ENCODE measurements around the gene CYP4A11.
"Not testable (repeated sequence)": the region's sequence is repeated elsewhere in the genome, so short reads cannot be mapped to it uniquely, and the experiment has no call there.

The CYP4A11 gene, protein sequence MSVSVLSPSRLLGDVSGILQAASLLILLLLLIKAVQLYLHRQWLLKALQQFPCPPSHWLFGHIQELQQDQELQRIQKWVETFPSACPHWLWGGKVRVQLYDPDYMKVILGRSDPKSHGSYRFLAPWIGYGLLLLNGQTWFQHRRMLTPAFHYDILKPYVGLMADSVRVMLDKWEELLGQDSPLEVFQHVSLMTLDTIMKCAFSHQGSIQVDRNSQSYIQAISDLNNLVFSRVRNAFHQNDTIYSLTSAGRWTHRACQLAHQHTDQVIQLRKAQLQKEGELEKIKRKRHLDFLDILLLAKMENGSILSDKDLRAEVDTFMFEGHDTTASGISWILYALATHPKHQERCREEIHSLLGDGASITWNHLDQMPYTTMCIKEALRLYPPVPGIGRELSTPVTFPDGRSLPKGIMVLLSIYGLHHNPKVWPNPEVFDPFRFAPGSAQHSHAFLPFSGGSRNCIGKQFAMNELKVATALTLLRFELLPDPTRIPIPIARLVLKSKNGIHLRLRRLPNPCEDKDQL

DNA sequence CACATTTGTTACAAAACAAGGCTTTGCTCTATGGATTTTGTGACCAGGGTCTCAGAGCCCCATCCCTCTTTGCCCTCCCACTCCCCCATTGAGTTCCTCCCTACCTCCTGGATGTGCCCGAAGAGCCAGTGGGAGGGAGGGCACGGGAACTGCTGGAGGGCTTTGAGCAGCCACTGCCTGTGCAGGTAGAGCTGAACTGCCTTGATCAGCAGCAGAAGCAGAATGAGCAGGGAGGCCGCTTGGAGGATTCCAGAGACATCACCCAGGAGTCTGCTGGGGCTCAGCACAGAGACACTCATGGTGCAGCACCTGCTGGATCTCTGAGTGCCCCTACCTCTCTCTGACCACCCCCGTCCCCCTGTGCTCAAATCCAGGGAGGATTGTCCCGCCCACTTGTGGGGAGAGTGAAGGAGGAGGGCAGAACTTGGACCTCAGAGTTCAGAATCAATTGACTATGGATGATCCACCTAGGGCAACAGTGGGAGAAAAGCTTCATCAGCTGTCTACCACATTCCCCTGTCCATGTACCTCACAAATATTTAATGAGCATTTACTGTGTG is at the start of gene CYP4A11:
Gene CYP4A11, minus strand, starts transcription at position 342 of the 560 bp plus-strand sequence. Its CDS starts 43 bp downstream, at position 299.
- DNase-seq = no peak

DNA sequence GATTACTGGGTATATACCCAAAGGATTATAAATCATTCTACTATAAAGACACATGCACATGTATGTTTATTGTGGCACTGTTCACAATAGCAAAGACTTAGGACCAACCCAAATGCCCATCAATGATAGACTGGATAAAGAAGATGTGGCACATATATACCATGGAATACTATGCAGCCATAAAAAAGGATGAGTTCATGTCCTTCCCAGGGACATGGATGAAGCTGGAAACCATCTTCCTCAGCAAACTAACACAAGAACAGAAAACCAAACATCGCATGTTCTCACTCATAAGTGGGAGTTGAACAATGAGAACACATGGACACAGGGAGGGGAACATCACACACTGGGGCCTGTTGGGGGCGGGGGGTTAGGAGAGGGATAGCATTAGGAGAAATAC is 49.3 kb upstream of the CYP4A11 start:
- not testable (repeated sequence) for DNase-seq

DNA sequence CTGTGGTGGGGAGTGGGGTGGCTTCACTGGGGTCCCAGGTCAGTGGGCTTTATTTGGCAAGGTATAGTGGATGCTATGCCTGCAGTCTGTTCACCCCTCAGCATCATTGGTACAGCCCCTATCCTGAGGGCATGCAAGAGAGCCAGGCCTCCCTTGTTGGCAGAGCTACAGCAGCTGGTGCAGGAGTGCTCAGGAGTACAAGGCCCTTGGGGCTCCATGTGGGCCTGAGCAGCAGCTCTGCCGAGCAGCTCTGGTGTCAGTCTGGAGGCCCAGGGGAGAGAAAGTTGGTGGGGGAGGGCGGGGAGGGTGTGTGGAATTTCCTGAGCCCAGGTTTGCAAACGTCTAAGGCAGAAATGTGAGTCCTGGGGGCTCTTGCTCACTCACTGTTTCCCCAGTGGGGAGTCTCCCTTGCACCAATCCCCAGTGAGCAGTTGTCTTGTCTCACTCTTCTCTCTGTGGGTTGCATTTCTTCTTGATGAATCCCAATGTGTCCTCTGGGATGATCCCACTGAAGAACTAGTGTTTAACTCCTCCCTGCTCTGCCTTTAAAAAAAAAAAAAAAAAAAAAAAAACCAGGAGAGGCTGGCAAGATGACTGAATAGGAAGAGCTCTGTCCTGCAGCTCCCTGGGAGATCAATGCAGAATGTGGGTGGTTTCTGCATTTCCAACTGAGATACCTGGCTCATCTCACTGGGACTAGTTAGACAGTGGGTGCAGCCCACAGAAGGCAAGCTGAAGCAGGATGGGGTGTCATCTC is 42.7 kb upstream of the CYP4A11 start:
- DNase-seq = no peak

DNA sequence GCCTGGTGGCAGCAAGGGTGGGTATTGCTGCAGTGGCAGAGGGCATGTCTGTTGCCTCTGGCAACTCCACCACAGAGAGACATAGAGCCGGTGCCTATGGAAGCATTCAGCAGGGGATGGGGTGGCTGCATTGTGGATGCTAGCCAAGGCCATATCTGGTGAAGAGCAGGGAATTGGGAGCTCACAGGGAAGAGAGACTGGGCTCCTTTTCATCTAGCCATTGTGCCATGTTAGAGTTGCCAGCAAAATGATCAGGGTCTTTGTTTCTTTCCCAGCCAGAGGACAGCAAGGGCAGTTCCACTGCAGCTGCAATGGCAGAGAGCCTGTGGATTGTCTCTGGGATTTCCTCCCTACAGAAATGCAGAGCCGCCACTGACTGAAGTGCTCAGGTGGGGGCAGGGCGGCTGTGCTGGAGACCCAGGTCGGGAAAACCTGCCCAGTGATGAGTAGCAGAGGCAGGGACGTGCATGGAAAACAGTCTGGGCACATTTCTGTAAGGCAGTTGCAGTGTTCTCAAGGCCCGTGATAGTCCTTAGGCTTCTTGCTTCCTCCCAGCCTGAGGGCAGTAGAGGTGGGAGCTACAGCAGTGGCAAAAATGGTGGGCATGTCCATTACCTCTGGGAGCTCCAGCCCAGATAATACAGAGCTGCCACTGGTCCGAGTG is 42.0 kb upstream of the CYP4A11 start:
- no peak for DNase-seq

DNA sequence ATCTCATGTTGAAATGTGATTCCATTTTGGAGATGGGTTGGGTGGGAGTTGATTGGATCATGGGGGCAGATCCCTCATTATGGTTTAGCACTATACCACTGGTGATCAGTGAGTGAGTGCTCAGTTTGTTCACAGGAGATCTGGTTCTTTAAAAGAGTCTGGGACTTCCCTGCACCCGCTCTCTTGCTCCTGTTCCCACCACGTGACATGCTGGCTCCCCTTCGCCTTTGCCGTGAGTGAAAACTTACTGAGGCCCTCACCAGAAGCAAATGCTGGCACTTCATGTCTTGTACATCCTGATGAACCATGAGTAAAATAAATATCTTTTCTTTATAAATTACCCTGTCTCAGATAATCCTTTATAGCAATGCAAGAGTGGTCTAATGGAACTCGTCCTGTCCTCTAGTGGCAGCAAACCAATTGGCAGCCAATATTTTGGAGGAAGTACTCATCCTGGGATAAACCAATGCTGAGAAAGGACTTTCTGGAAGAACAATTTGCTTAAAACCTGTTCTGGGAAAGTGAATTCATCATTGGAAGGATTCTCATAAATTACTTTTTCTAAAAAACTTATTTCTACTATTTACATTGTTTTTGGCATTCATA is 27.8 kb upstream of the CYP4A11 start:
- no peak for DNase-seq

DNA sequence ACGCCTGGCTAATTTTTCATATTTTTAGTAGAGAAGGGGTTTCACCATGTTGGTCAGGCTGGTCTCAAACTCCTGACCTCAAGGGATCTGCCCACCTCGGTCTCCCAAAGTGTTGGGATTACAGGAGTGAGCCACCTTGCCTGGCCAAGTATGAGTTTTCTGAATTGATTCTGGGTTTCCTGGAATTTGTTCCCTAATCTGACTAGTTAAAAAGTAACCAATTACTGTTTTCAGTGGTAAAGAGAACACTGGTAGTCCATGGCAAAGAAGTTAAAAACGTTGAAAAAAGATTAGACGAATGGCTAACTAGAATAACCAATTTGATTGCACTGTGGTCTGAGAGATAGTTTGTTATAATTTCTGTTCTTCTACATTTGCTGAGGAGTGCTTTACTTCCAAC is 21.0 kb upstream of the CYP4A11 start:
- not testable (repeated sequence) for DNase-seq

DNA sequence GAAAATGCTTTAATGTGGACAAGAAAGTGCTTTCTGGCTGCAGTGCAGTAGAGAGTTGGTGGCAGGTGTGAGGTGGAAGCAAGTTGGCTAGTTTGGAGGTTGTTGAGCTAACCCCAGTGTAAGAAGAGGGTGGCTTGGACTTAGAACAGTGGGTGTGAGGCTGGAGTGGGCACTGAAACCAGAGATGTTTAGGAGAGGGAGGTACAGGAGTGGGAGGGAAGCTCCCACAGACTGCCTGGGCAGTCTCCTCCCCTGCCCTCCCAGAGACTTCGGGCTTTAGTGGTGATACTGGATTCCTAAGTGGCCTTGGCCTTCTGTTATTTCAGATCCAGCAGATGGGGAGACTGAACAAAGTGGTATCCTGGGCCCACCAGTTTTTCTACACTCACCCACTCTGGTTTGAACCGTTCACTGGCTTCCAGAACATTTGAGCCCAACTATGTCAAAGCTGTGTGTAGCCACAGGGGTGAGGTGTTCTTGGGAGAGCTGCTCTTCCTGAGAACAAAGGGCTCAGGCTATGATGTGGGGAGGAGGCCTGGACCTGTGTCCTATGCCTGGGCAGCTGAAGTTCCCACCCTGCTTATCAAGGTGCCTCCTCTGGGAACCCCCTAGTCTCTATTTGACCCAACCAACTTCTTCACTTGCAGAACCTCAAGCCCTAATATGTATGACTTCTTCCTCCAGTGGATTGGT is 19.9 kb upstream of the CYP4A11 start:
- DNase-seq = no peak

- DNase-seq = no peak
These were observed 19.0 kb upstream of the CYP4A11 start for GRCh38 chr1:46960250-46960649.

- not testable (repeated sequence) for DNase-seq
These were observed 13.8 kb upstream of the CYP4A11 start for GRCh38 chr1:46955116-46955515.

DNA sequence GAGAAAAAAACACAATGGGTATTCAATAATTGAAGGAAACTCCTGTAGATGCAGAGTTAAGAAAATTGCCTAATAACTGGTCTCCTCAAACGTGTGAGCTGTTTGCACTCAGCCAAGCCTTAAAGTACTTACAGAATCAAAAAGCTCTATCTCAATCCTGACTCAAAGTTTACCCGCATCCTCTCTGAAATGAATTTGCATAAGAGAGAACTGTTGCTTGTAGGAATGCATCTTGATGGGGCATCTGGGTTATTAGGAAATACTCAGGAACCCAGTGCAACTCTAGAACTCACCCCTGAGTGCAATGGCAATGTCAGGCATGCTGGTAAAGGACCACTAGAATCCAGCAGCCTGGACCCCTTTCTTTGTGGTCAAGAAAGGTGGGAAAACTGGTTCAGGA is 12.6 kb upstream of the CYP4A11 start:
- not testable (repeated sequence) for DNase-seq

DNA sequence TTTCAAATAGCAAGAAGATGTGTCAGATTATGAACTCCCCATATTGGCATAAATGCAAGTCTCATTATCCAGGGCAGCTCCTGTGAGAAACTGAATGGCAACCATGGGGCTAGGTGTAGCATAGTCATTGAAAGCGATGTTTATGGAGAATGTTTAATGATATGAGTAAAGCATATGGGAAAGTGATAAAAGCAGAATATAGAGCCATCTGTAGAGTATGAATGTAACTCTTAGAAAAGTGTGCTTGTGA is 8.1 kb upstream of the CYP4A11 start:
- not testable (repeated sequence) for DNase-seq

DNA sequence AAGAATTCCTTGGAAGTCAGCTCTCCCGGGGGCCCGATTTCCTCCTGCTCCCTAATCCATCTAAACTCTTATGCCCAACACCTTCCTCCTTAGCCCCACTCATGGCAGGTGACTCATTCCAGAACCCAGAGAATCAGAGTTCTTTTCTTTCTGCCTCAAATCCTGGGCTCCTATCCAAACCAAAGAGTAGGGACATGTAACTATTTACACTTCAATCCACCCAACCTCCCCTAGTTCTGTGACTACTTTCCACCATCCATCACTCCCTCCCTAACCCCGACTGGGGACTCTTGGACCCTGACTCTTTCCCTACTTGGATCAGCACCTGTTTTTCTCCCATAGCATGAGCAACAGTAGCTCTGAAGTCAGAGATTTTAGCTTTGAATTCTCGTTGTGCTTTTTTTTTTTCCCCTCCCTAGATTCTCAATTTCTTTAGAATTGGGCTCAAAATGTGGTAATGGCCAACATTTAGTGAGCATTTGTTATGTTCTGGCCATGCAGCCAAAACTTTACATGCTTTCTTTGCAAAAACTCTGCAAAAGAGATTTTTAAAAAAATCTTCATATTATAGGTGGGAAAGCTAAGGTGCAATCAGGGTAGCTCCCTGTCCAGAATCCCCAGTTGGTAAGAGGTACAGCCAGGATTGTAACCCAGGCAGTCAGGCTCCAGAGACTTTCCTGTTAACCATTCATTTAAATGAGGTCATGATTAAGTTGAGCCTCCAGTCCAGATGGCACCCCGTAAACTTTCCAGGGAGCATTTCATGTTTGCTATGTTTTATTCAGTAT is 7.5 kb upstream of the CYP4A11 start:
- no peak for DNase-seq

GRCh38 chr1:46947706-46948105 is 6.4 kb upstream of the CYP4A11 start:
- not testable (repeated sequence) for DNase-seq

GRCh38 chr1:46942086-46942485 is 810 bp upstream of the CYP4A11 start:
- DNase-seq = no peak

GRCh38 chr1:46940307-46940706 is 969 bp downstream of the CYP4A11 start:
- no peak for DNase-seq

DNA sequence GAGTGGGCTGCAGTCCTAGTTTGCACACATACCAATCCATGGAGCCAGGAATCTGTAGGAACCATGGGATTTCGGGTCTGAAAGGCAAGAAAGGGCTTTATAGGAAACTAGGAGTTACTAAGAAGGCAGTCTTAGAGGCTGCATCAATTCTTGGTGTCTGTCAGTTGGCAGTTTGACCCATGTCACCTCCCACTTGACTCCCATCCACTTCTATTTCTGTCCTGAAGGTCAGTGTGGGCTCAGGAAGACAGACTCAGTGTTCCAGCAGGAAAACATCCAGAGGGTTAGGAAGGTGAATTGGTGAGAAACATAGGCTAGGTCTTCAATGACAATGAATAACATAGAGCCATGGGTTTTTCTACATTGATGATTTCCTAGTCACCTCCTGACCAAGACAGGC is 4.0 kb downstream of the CYP4A11 start:
- DNase-seq = no peak

DNA sequence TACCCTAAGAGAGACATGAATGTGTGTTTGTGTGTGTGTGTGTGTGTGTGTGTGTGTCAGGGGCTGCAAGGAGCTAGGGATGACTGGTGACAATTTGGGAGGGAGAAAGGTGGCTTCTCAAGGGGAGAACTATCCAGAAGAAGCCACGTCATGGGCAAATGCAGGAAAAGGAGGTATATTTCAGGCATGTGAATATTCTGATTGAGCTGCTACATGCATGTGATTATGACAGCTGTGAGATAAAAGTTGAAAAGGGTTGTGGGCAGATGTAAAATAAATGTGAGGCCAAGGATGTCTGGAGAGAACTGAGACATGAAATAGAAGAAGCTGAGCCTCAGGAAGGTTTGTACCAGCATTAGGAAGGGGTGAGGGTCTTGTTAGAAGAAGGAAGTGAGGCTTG is 4.5 kb downstream of the CYP4A11 start:
- no peak for DNase-seq

DNA sequence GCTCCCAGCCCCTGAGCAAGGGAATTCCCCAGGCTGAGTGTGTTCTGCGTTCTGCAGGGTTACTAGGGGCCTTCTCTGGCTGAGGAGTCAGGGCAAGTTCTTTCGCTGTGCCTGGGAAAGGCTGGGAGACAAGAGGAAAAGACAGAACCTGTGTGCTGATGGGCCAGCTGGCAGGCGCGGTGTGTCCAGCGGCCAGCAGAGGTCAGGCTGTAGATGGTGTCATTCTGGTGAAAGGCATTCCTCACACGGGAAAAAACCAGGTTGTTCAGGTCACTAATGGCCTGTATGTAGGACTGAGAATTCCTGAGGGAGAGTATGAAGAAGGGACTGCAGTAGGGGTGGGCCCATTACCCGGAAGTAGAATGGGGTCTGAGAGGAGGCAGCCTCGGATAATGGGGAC is 6.4 kb downstream of the CYP4A11 start:
- DNase-seq = not testable (repeated sequence)

DNA sequence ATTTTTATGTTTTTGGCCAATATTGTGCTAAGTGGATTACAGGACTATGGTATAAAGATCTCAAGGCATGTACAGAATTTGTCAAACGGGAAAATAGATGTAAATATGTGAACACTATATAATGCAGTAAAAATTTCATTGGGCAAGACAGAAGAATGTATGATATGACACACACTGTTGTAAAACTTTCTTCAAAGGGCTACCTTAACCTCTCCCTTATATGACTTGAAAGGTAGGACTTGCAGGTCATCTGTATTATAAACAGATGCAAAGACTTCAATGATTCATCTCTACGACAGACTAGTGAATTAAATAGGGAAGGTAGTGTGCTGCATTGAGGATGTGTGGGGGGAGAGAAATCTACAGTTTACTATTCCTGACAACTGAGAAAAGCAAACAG is 9.3 kb downstream of the CYP4A11 start:
- not testable (repeated sequence) for DNase-seq

DNA sequence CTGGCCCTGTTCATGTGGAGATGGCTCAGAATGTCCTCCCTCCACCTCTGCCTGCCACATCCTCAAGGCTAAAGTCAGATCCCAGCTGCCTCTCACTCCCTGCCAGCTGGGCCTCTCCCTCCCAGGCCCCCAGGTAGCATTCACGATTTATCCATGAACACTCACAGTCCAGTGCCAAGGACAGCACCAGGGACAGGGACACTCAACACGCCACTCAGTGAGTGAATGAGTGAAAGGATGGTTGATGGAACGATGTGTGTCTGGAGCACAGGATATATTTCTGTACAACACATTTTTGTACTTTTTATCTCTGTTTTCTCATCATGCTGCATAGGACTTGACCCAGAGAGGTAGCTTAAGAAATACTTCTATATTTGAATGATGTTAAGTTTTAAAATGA is 10.1 kb downstream of the CYP4A11 start:
- no peak for DNase-seq

GRCh38 chr1:46927249-46927835 is 13.9 kb downstream of the CYP4A11 start:
- DNase-seq = no peak

Data from EL (cell line).